Liver (tissue), 9 donors: ENCODE data around the gene KCTD16. TPM values are rescaled to one million over a fixed set of nuclear protein-coding genes. Genes with fewer than 3 reads are reported as not detected.

Experiments used
- DNase-seq: peaks from one replicate; pipeline ENCODE4 v3.0.0-alpha.2; 2017; ENCODE audit warnings: low spot score
- H3K27ac ChIP-seq, 2 donors: one replicate each; pipeline ENCODE4 v1.7.0; 2013; ENCODE audit warnings: inconsistent platforms in 2 of 2, low read length in 2 of 2, control low read depth in 1 of 2, low read depth in 1 of 2, mild to moderate bottlenecking in 1 of 2
- H3K27me3 ChIP-seq, 4 donors: one replicate each; pipeline versions ENCODE4 v1.6.1 to v1.7.0; 2013; ENCODE audit warnings: low read length in 3 of 4, inconsistent platforms in 1 of 4, mild to moderate bottlenecking in 1 of 4, moderate library complexity in 1 of 4; ENCODE audit not compliant: control insufficient read depth in 4 of 4, insufficient read depth in 4 of 4
- H3K36me3 ChIP-seq, 4 donors: one replicate each; pipeline versions ENCODE4 v1.6.1 to v1.7.0; 2013; ENCODE audit warnings: low read length in 3 of 4, mild to moderate bottlenecking in 3 of 4, low read depth in 1 of 4, moderate library complexity in 1 of 4; ENCODE audit not compliant: control insufficient read depth in 4 of 4, insufficient read depth in 3 of 4
- H3K4me1 ChIP-seq, 4 donors: one replicate each; pipeline versions ENCODE4 v1.6.1 to v1.7.0; 2013; ENCODE audit warnings: low read length in 3 of 4, mild to moderate bottlenecking in 3 of 4, moderate library complexity in 1 of 4; ENCODE audit not compliant: control insufficient read depth in 4 of 4, insufficient read depth in 4 of 4
- H3K4me3 ChIP-seq, 3 donors: one replicate each; pipeline versions ENCODE4 v1.6.1 to v1.7.0; 2013; ENCODE audit warnings: low read length in 3 of 3, control low read depth in 1 of 3, low read depth in 1 of 3, mild to moderate bottlenecking in 1 of 3
- H3K9ac ChIP-seq, 2 donors: one replicate each; pipeline ENCODE4 v1.7.0; 2013; ENCODE audit warnings: low read length in 2 of 2, mild to moderate bottlenecking in 2 of 2, moderate library complexity in 2 of 2, control low read depth in 1 of 2, low read depth in 1 of 2
- H3K9me3 ChIP-seq, 4 donors: one replicate each; pipeline versions ENCODE4 v1.6.1 to v1.7.0; 2013; ENCODE audit warnings: low read length in 3 of 4; ENCODE audit not compliant: control insufficient read depth in 4 of 4
- CTCF ChIP-seq: fragments of 150-350 bp; IDR thresholded peaks from 2 replicates; pipeline ENCODE4 v1.5.1; 2017; ENCODE audit warnings: improper control_type of control experiment, low read depth, low read length; ENCODE audit not compliant: missing input control
- EGR1 ChIP-seq, 2 donors: IDR thresholded peaks; 2 replicates each; pipeline ENCODE4 v1.6.1; 2016 to 2018; ENCODE audit warnings: antibody characterized with exemption in 2 of 2, low read depth in 2 of 2
- FOXA1 ChIP-seq: IDR thresholded peaks from 2 replicates; pipeline ENCODE4 v1.6.1; 2016; ENCODE audit warnings: antibody characterized with exemption
- FOXA2 ChIP-seq: IDR thresholded peaks from 2 replicates; pipeline ENCODE4 v1.6.1; 2016; ENCODE audit warnings: antibody characterized with exemption
- HNF4A ChIP-seq, 2 donors: conservative IDR thresholded peaks; 2 replicates each; pipeline ENCODE4 v1.6.1; 2016; ENCODE audit warnings: antibody characterized with exemption in 2 of 2, mild to moderate bottlenecking in 2 of 2
- JUND ChIP-seq, 2 donors: IDR thresholded peaks; 2 replicates each; pipeline ENCODE4 v1.6.1; 2016; ENCODE audit warnings: antibody characterized with exemption in 2 of 2
- NR2F2 ChIP-seq: IDR thresholded peaks from 2 replicates; pipeline ENCODE4 v1.6.1; 2016; ENCODE audit warnings: antibody characterized with exemption
- REST ChIP-seq: IDR thresholded peaks from 2 replicates; pipeline ENCODE4 v1.6.1; 2016; ENCODE audit warnings: antibody characterized with exemption, mild to moderate bottlenecking
- RXRA ChIP-seq, 2 donors: IDR thresholded peaks; 2 replicates each; pipeline ENCODE4 v1.6.1; 2017 to 2018; ENCODE audit warnings: antibody characterized with exemption in 2 of 2, mild to moderate bottlenecking in 1 of 2
- SP1 ChIP-seq: IDR thresholded peaks from 2 replicates; pipeline ENCODE4 v1.6.1; 2018; ENCODE audit warnings: antibody characterized with exemption, mild to moderate bottlenecking
- ZBTB33 ChIP-seq: IDR thresholded peaks from 2 replicates; pipeline ENCODE4 v1.6.1; 2016; ENCODE audit warnings: antibody characterized with exemption
- WGBS: extraction: QIAGEN DNeasy Blood & Tissue Kit; methylation state at CpG from one replicate; pipeline ENCODE4 v1.1.7; 2013; 5-methylcytosine and 5-hydroxymethylcytosine counted together
- polyA plus RNA-seq, 2 donors: library from polyadenylated mRNA; stranded (reverse) in 1 of 2; unstranded in 1 of 2; fragments of 200-250 nt in 1 of 2; fragments of >200 nt in 1 of 2; fragmentation: Nextera tagmentation in 1 of 2; extraction: Ambion mirVana in 1 of 2; gene quantifications; one replicate each; pipeline versions ENCODE4 v1.2.1 to v1.2.3, GENCODE V29; 2013 to 2015
- total RNA-seq, 2 donors: library from RNA; depleted of rRNA; stranded (reverse); fragments of >200 nt; gene quantifications; one replicate each; pipeline ENCODE4 v1.2.3, GENCODE V29; 2014
- donor health status: healthy.
- donor health status: healthy.
- donor health status: healthy.
- donor health status: healthy.
- donor health status: healthy.

The KCTD16 gene
- total and polyA plus RNA-seq, 4 donors: under 0.01 to 0.05 (median 0.01) TPM; not detected in 1

GRCh38 chr5:144237851-144238250, 67.2 kb downstream of the KCTD16 start (continued):
- TF ChIP-seq HNF4A (conservative IDR thresholded peaks at IDR 0.05) (no peak), RXRA (IDR thresholded peaks at IDR 0.05) (no peak)

- Histone ChIP-seq H3K9ac (no peak overlapping the region), H3K9me3 (no peaks in the 10 kb centered on the region), H3K27ac (no peak overlapping the region), H3K4me1 (no peaks in the 10 kb centered on the region), H3K36me3 (no peaks in the 10 kb centered on the region), H3K27me3 (no peaks in the 10 kb centered on the region), H3K4me3 (no peak overlapping the region)
- DNase-seq: no peak
- TF ChIP-seq FOXA2: no peak
- TF ChIP-seq CTCF: no peak
- no peak for TF ChIP-seq FOXA1
- no peak for TF ChIP-seq JUND (IDR thresholded peaks at IDR 0.05)
Observed at GRCh38 chr5:144247131-144247530, 76.5 kb downstream of the KCTD16 start.

- no peaks in the 10 kb centered on the region for H3K4me1 ChIP-seq
- no peaks in the 10 kb centered on the region for H3K9me3 ChIP-seq
- H3K36me3 ChIP-seq: no peaks in the 10 kb centered on the region
- TF ChIP-seq FOXA1 (no peak), RXRA (IDR thresholded peaks at IDR 0.05) (no peak), EGR1 (IDR thresholded peaks at IDR 0.05; ENCODE audit: low read depth in 2 of 2) (no peak), NR2F2 (no peak), HNF4A (conservative IDR thresholded peaks at IDR 0.05) (no peak), REST (no peak), CTCF (no peak), SP1 (no peak), FOXA2 (no peak), ZBTB33 (no peak)
- DNase-seq: no peak
- H3K4me3 ChIP-seq: no peak overlapping the region
- 77% methylated on average over 2 of the region's 2 CpGs for WGBS
- no peak overlapping the region for H3K27ac ChIP-seq
- H3K9ac ChIP-seq: no peak overlapping the region
- H3K27me3 ChIP-seq: no peaks in the 10 kb centered on the region
Observed at GRCh38 chr5:144248015-144248414, 77.3 kb downstream of the KCTD16 start.
